NCI-H774 (cell line): ENCODE measurements around the gene SPG21.

Experiments
- DNase-seq: peaks from one replicate; lab custom pipeline; 2025; lab: John Stamatoyannopoulos, UW

Gene SPG21

GRCh38 chr15:64938192-64938591 lies 51.5 kb downstream of the SPG21 start:
- DNase-seq, result no peak

- DNase-seq, result no peak
Measured at GRCh38 chr15:64934023-64934422, 55.7 kb downstream of the SPG21 start.

GRCh38 chr15:64931381-64931780 lies 58.3 kb downstream of the SPG21 start:
- no peak for DNase-seq

- DNase-seq, result no peak
Measured at GRCh38 chr15:64930778-64931371, 58.8 kb downstream of the SPG21 start.

- DNase-seq, result no peak
Measured at GRCh38 chr15:64930019-64930652, 59.6 kb downstream of the SPG21 start.

- DNase-seq, result no peak
Measured at GRCh38 chr15:64928626-64929220, 61.0 kb downstream of the SPG21 start.

- no peak for DNase-seq
Measured at GRCh38 chr15:64926661-64927060, 63.1 kb downstream of the SPG21 start.

GRCh38 chr15:64925335-64926330 lies 64.1 kb downstream of the SPG21 start:
- no peak for DNase-seq

GRCh38 chr15:64923546-64923945 lies 66.2 kb downstream of the SPG21 start:
- no peak for DNase-seq

- no peak for DNase-seq
Measured at GRCh38 chr15:64921711-64922110, 68.0 kb downstream of the SPG21 start.

GRCh38 chr15:64919721-64920120 lies 70.0 kb downstream of the SPG21 start:
- DNase-seq, result no peak

- no peak for DNase-seq
Measured at GRCh38 chr15:64917211-64917610, 72.5 kb downstream of the SPG21 start.

GRCh38 chr15:64916365-64916764 lies 73.3 kb downstream of the SPG21 start:
- no peak for DNase-seq

GRCh38 chr15:64915518-64916227 lies 74.0 kb downstream of the SPG21 start:
- no peak for DNase-seq
